NCI-H774 (cell line): ENCODE data around the gene SEMA5A.

ENCODE experiments used
- DNase-seq: peaks from one replicate; lab custom pipeline; 2025; lab: John Stamatoyannopoulos, UW

The SEMA5A gene

GRCh38 chr5:9477537-9477936, 68.3 kb downstream of the SEMA5A start:
- DNase-seq = no peak

GRCh38 chr5:9474219-9475002, 71.5 kb downstream of the SEMA5A start:
- DNase-seq = no peak

- DNase-seq = no peak
Measured at GRCh38 chr5:9473624-9474023, 72.3 kb downstream of the SEMA5A start.

GRCh38 chr5:9470410-9470809, 75.5 kb downstream of the SEMA5A start:
- no peak for DNase-seq

GRCh38 chr5:9468060-9468388, 77.9 kb downstream of the SEMA5A start:
- no peak for DNase-seq

- DNase-seq = no peak
Measured at GRCh38 chr5:9467199-9468059, 78.4 kb downstream of the SEMA5A start.

GRCh38 chr5:9466697-9467096, 79.2 kb downstream of the SEMA5A start:
- DNase-seq = no peak

GRCh38 chr5:9464478-9464877, 81.4 kb downstream of the SEMA5A start:
- DNase-seq = no peak

GRCh38 chr5:9462109-9462508, 83.8 kb downstream of the SEMA5A start:
- DNase-seq = no peak

- DNase-seq = no peak
Measured at GRCh38 chr5:9460885-9461645, 84.8 kb downstream of the SEMA5A start.

- DNase-seq = no peak
Measured at GRCh38 chr5:9456435-9457042, 89.3 kb downstream of the SEMA5A start.

- DNase-seq = no peak
Measured at GRCh38 chr5:9455826-9456434, 89.9 kb downstream of the SEMA5A start.

GRCh38 chr5:9454491-9454890, 91.4 kb downstream of the SEMA5A start:
- no peak for DNase-seq

- no peak for DNase-seq
Measured at GRCh38 chr5:9454012-9454481, 91.8 kb downstream of the SEMA5A start.

GRCh38 chr5:9453480-9454011, 92.3 kb downstream of the SEMA5A start:
- no peak for DNase-seq

GRCh38 chr5:9452181-9452580, 93.7 kb downstream of the SEMA5A start:
- DNase-seq = no peak

- DNase-seq = no peak
Measured at GRCh38 chr5:9451037-9451436, 94.8 kb downstream of the SEMA5A start.

GRCh38 chr5:9447691-9448090, 98.2 kb downstream of the SEMA5A start:
- no peak for DNase-seq

GRCh38 chr5:9445826-9446388, 100.0 kb downstream of the SEMA5A start:
- no peak for DNase-seq

- DNase-seq = no peak
Measured at GRCh38 chr5:9444346-9444745, 101.5 kb downstream of the SEMA5A start.

- no peak for DNase-seq
Measured at GRCh38 chr5:9441610-9442009, 104.3 kb downstream of the SEMA5A start.
